ENCODE measurements around the gene RAF1. TPM values are rescaled to one million over a fixed set of nuclear protein-coding genes. Genes with fewer than 3 reads are reported as not detected.
"Not testable (repeated sequence)": the region's sequence is repeated elsewhere in the genome, so short reads cannot be mapped to it uniquely, and the experiment has no call there.

The RAF1 gene
- total RNA-seq, 1 experiment from 2014 or later, result 101 TPM

GRCh38 chr3:12544652-12545472, 119.1 kb downstream of the RAF1 start:
- POLR2A ChIA-PET, result no interaction called here
- no peaks in the 10 kb centered on the region for H3K27me3 Mint-ChIP-seq (ENCODE audit: low read depth)
- H3K4me1 Mint-ChIP-seq, result peaks cover 19% of the 10 kb centered on the region
- H3K36me3 Mint-ChIP-seq, result no peaks in the 10 kb centered on the region
- CTCF ChIA-PET, result interaction anchor here (1.3 to 1.9 kb wide), 5 partner anchors 17 to 265 kb away, joined by 3 to 8 read pairs (median 4); no protein-coding TSS in a partner anchor
- H3K9me3 Mint-ChIP-seq, result no peaks in the 10 kb centered on the region
- no peak for TF ChIP-seq TEAD4 (CRISPR knock-in tag; IDR thresholded peaks at IDR 0.05)
- TF ChIP-seq ZNF281 (CRISPR knock-in tag; IDR thresholded peaks at IDR 0.05), result no peak
- TF ChIP-seq PREB (CRISPR knock-in tag; IDR thresholded peaks at IDR 0.05; ENCODE audit: borderline replicate concordance), result no peak
- TF ChIP-seq CREM (CRISPR knock-in tag; IDR thresholded peaks at IDR 0.05), result peak; percentile 48; the same call in 1 of the 2 replicates
- no peak for TF ChIP-seq MYBL2 (CRISPR knock-in tag; IDR thresholded peaks at IDR 0.05)
- TF ChIP-seq CREB1 (CRISPR knock-in tag; IDR thresholded peaks at IDR 0.05), result no peak
- no peak for ATAC-seq
- H3K4me3 Mint-ChIP-seq, result peak overlapping the region; percentile 60
- no peak for DNase-seq (ENCODE audit: low spot score)
- H3K27ac Mint-ChIP-seq, result peak overlapping the region; percentile 87

- not testable (repeated sequence) for H3K4me3 Mint-ChIP-seq; H3K27me3 Mint-ChIP-seq (ENCODE audit: low read depth); ATAC-seq; H3K27ac Mint-ChIP-seq; H3K9me3 Mint-ChIP-seq; H3K36me3 Mint-ChIP-seq; DNase-seq (ENCODE audit: low spot score)
- POLR2A ChIA-PET, result interaction anchor here (0.7 kb wide), 1 partner anchor 100 kb away, joined by 5 read pairs; no protein-coding TSS in a partner anchor
- CTCF ChIA-PET, result interaction anchor here (0.6 to 1.0 kb wide), 2 partner anchors 9 to 34 kb away, joined by 3 to 4 read pairs; no protein-coding TSS in a partner anchor
- peaks cover 19% of the 10 kb centered on the region for H3K4me1 Mint-ChIP-seq
Measured at GRCh38 chr3:12543497-12543896, 120.4 kb downstream of the RAF1 start.

GRCh38 chr3:12541625-12542024, 122.3 kb downstream of the RAF1 start:
- no peaks in the 10 kb centered on the region for H3K9me3 Mint-ChIP-seq
- no peaks in the 10 kb centered on the region for H3K27me3 Mint-ChIP-seq (ENCODE audit: low read depth)
- POLR2A ChIA-PET, result interaction anchor here (0.6 kb wide), 1 partner anchor 36 kb away, joined by 4 read pairs; no protein-coding TSS in a partner anchor
- H3K4me1 Mint-ChIP-seq, result peaks cover 22% of the 10 kb centered on the region
- H3K36me3 Mint-ChIP-seq, result peaks cover 8% of the 10 kb centered on the region; the same call in 1 of the 2 replicates
- DNase-seq (ENCODE audit: low spot score) (peak; percentile 56), ATAC-seq (peak; percentile 68)
- no peak overlapping the region for H3K4me3 Mint-ChIP-seq
- CTCF ChIA-PET, result interaction anchor here (0.5 to 1.5 kb wide), 9 partner anchors 11 to 383 kb away, joined by 3 to 7 read pairs (median 4); partner anchors contain the start of gene TIMP4
- peak; percentile 30; the same call in 1 of the 2 replicates for TF ChIP-seq CTCF (IDR thresholded peaks at IDR 0.05)
- TF ChIP-seq RORB (CRISPR knock-in tag; IDR thresholded peaks at IDR 0.05), result no peak
- H3K27ac Mint-ChIP-seq, result no peak overlapping the region

- no peaks in the 10 kb centered on the region for H3K27me3 Mint-ChIP-seq (ENCODE audit: low read depth)
- H3K36me3 Mint-ChIP-seq, result peaks cover 18% of the 10 kb centered on the region
- POLR2A ChIA-PET, result no interaction called here
- no peak for DNase-seq (ENCODE audit: low spot score)
- no peak for TF ChIP-seq MAX (CRISPR knock-in tag; IDR thresholded peaks at IDR 0.05)
- no peak for TF ChIP-seq GRHL2 (CRISPR knock-in tag; IDR thresholded peaks at IDR 0.05; ENCODE audit: insufficient replicate concordance, severe bottlenecking)
- TF ChIP-seq SMAD4 (CRISPR knock-in tag; IDR thresholded peaks at IDR 0.05), result no peak
- TF ChIP-seq ATF2 (CRISPR knock-in tag; IDR thresholded peaks at IDR 0.05; ENCODE audit: borderline replicate concordance, low read depth), result no peak
- TF ChIP-seq ZNF532 (CRISPR knock-in tag; IDR thresholded peaks at IDR 0.05; ENCODE audit: borderline replicate concordance), result no peak
- no peak overlapping the region for H3K4me3 Mint-ChIP-seq
- H3K27ac Mint-ChIP-seq, result no peak overlapping the region
- H3K9me3 Mint-ChIP-seq, result no peaks in the 10 kb centered on the region
- ATAC-seq, result no peak
- CTCF ChIA-PET, result interaction anchor here (1.5 to 1.8 kb wide), 2 partner anchors 41 to 57 kb away, joined by 4 to 5 read pairs; no protein-coding TSS in a partner anchor
- 0 out of 2 replicates have a peak, but pooled peaks cover 3% of the 10 kb centered on the region for H3K4me1 Mint-ChIP-seq
Measured at GRCh38 chr3:12536423-12536822, 127.5 kb downstream of the RAF1 start.
